Activated T-cell treated with anti-CD3 and anti-CD28 coated beads, Interleukin-2, amount 50 U/mL, for 72 hours (primary cell): ENCODE results near the gene HHIPL1. TPM values are rescaled to one million over a fixed set of nuclear protein-coding genes. Genes with fewer than 3 reads are reported as not detected.
"Not testable (repeated sequence)": the region's sequence is repeated elsewhere in the genome, so short reads cannot be mapped to it uniquely, and the experiment has no call there.

Source experiments
- ATAC-seq, 2 donors: fragments of 150-1000 bp; cut with Tn5 transposase; replicated peaks in 1 of 2; 2 replicates each; pipeline ENCODE4 v1.10.0; 2021; ENCODE audit warnings: moderate library complexity in 2 of 2, mild to moderate bottlenecking in 1 of 2
- DNase-seq, 2 donors: peaks; one replicate each; pipeline ENCODE4 v3.0.0; 2021 to 2022; ENCODE audit warnings: mixed read lengths in 1 of 2
- H3K27ac Mint-ChIP-seq: one replicate; pipeline ENCODE4 v1.8.0; 2022; ENCODE audit warnings: mild to moderate bottlenecking, moderate library complexity, mixed read lengths
- H3K27me3 Mint-ChIP-seq: one replicate; pipeline ENCODE4 v1.8.0; 2022; ENCODE audit warnings: low read depth, mixed read lengths
- H3K36me3 Mint-ChIP-seq, 2 donors: one replicate each; pipeline ENCODE4 v1.8.0; 2022; ENCODE audit warnings: mixed read lengths in 2 of 2, mild to moderate bottlenecking in 1 of 2; ENCODE audit not compliant: insufficient read depth in 2 of 2
- H3K4me1 Mint-ChIP-seq: one replicate; pipeline ENCODE4 v1.8.0; 2022; ENCODE audit warnings: low read depth, mixed read lengths
- H3K4me3 Mint-ChIP-seq, 2 donors: one replicate each; pipeline ENCODE4 v1.8.0; 2022; ENCODE audit warnings: mild to moderate bottlenecking in 2 of 2, mixed read lengths in 2 of 2, moderate library complexity in 2 of 2
- H3K9me3 Mint-ChIP-seq, 2 donors: one replicate each; pipeline ENCODE4 v1.8.0; 2022; ENCODE audit warnings: mixed read lengths in 2 of 2
- total RNA-seq, 2 donors: library from RNA; stranded (reverse); gene quantifications; one replicate each; pipeline ENCODE4 v1.2.3, GENCODE V29; 2022

The HHIPL1 gene
- total RNA-seq, 2 donors from 2014 or later: 0.39 to 0.58 TPM

DNA sequence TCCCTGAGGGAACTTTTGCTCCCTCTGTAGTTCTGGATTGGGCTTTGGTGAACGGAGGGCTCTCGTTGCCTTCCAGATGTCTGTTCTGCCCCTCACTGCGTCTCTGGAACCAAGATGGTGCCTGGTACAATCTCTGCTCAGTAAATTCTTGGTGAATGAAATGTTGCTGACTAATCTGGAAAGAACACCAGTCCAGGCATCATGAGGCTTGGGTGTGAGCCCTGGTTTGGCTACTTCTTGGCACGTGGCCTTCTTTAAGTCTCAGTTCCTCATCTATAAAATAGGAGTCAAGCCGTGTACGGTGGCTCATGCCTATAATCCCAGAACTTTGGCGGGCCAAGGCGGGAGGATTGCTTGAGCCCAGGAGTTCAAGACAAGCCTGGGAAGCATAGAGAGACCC lies 4.3 kb downstream of the HHIPL1 start:
- Mint-ChIP-seq H3K4me1 (no peaks in the 10 kb centered on the region), H3K27ac (no peak overlapping the region), H3K36me3 (no peaks in the 10 kb centered on the region), H3K27me3 (peaks cover 14% of the 10 kb centered on the region), H3K9me3 (no peaks in the 10 kb centered on the region), H3K4me3 (no peak overlapping the region)
- DNase-seq (no peak), ATAC-seq (no peak)

DNA sequence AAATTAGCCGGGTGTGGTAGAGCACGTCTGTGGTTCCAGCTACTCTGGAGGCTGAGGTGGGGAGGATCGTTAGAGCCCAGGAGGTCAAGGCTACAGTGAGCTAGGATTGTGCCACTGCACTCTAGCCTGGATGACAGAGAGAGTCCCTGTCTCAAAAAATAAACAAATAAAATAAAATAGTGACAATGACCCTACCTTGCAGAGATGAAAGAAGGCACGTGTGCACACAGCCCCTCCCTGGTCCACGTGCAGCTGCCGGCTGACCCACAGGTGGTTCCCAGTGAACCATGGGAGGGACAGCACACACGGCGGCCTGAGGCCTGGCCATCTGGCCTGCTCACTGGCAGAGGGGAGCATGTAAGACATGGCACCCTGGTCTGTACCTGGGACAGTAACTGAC lies 4.7 kb downstream of the HHIPL1 start:
- no peaks in the 10 kb centered on the region for H3K4me1 Mint-ChIP-seq
- H3K9me3 Mint-ChIP-seq: no peaks in the 10 kb centered on the region
- H3K36me3 Mint-ChIP-seq: no peaks in the 10 kb centered on the region
- H3K27ac Mint-ChIP-seq: no peak overlapping the region
- ATAC-seq (no peak), DNase-seq (no peak)
- H3K4me3 Mint-ChIP-seq: no peak overlapping the region
- H3K27me3 Mint-ChIP-seq: peaks cover 14% of the 10 kb centered on the region

DNA sequence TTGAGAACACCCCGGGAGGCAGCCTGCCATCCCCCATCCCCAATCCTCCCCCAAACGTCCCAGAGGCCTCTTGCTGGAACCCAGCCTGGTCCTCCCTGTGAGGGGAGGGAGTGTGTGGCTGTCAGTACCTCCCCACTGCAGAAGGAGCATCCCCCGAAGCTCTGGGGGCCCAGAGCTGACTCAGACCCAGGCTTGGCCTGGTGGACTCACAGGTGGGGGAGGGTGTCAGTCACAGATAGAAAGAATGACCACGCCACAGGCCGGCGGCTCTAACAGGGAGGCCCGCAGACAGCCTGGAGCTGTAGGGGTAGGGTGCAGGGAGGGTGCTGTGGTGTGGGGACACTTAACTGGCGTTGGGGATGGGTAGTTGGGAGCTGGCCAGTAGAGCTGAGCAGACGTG lies 5.3 kb downstream of the HHIPL1 start:
- no peak for ATAC-seq
- H3K27me3 Mint-ChIP-seq: peaks cover 19% of the 10 kb centered on the region
- no peaks in the 10 kb centered on the region for H3K4me1 Mint-ChIP-seq
- no peaks in the 10 kb centered on the region for H3K9me3 Mint-ChIP-seq
- H3K36me3 Mint-ChIP-seq: no peaks in the 10 kb centered on the region
- no peak for DNase-seq
- no peak overlapping the region for H3K27ac Mint-ChIP-seq
- no peak overlapping the region for H3K4me3 Mint-ChIP-seq

DNA sequence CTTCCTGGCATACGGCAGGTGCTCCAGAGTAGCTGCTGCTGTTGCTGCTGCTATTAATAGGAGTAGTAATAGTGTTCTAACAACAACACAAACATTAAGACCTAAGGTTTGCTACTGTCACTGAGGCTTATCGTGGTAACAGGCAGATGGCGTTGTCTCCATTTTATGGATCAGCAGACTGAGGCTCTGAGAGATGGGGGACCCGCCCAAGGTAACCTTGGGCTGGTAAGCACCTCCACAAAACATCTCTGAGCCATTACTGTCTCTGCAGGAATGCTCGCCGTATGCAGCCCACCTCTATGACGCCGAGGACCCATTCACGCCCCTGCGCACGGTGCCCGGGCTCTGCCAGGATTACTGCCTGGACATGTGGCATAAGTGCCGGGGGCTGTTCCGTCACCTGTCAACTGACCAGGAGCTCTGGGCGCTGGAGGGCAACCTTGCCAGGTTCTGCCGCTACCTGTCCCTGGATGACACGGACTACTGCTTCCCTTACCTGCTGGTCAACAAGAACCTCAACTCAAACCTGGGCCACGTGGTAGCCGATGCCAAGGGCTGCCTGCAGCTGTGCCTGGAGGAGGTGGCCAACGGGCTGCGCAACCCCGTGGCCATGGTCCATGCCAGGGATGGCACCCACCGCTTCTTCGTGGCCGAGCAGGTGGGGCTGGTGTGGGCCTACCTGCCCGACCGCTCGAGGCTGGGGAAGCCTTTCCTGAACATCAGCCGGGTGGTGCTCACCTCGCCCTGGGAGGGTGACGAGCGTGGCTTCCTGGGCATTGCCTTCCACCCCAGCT lies 7.2 kb downstream of the HHIPL1 start:
- no peaks in the 10 kb centered on the region for H3K36me3 Mint-ChIP-seq
- H3K4me1 Mint-ChIP-seq: no peaks in the 10 kb centered on the region
- H3K27me3 Mint-ChIP-seq: peaks cover 22% of the 10 kb centered on the region
- no peak for ATAC-seq
- no peaks in the 10 kb centered on the region for H3K9me3 Mint-ChIP-seq
- H3K4me3 Mint-ChIP-seq: no peak overlapping the region
- no peak overlapping the region for H3K27ac Mint-ChIP-seq
- DNase-seq: no peak

DNA sequence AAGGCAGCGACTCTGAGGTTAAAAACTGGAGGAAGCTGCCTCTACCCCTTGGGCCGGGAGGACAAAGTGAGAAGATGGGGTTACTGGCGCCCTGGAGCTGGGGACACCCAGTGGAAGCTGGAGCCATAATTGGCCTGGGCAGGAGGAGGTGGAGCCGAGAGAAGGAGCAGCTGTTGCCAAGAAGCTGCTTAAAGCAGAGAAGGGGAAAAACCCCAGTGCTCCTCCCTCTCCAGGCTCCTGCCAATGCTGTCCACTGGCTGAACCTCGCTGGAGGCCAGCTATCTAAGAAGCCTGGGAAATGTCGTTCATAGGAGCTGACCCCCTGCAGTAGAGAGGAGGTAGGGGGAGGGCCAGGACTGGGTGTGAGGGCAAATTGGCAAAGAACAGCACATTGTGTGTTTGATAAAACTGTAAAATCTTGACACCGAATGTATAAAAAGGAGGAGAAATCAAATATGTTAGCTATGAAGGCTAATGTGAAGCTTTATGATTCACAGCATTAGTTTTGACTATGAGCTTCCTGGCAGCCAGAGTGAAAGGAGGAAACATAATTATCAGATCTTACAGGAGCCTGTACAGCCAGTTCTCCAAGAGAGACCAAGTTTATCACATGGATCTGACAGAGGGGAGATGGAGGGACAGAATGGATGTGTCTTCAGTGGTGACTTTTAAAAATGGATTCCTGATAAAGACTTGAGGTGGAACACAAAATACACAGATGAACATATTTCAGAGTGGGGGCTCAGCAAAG lies 9.5 kb downstream of the HHIPL1 start:
- ATAC-seq (no peak), DNase-seq (no peak)
- H3K27me3 Mint-ChIP-seq: peaks cover 42% of the 10 kb centered on the region
- H3K4me3 Mint-ChIP-seq: no peak overlapping the region
- no peaks in the 10 kb centered on the region for H3K36me3 Mint-ChIP-seq
- no peaks in the 10 kb centered on the region for H3K4me1 Mint-ChIP-seq
- H3K9me3 Mint-ChIP-seq: no peaks in the 10 kb centered on the region
- no peak overlapping the region for H3K27ac Mint-ChIP-seq

DNA sequence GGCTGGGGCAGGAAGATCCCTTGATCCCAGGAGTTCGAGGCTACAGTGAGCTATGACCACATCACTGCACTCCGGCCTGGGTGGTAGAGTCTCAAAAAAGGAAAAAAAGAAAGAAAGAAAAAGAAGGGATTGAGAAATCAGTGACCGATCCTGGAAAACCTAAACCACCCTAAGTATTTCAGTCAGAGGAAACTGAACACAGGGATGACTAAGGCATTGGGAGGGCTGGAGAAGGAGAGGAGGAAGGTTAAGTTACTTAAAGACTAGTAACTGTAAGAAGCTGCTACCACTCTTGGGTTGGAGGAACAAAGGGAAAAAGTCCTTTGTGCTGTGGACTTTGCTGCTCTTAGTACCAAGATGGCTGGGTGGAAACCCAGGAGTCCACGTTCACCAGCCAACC lies 10.6 kb downstream of the HHIPL1 start:
- DNase-seq (no peak), ATAC-seq (no peak)
- no peaks in the 10 kb centered on the region for H3K36me3 Mint-ChIP-seq
- H3K9me3 Mint-ChIP-seq: no peaks in the 10 kb centered on the region
- H3K4me1 Mint-ChIP-seq: peaks cover 5% of the 10 kb centered on the region
- H3K4me3 Mint-ChIP-seq: no peak overlapping the region
- no peak overlapping the region for H3K27ac Mint-ChIP-seq
- peaks cover 49% of the 10 kb centered on the region for H3K27me3 Mint-ChIP-seq

DNA sequence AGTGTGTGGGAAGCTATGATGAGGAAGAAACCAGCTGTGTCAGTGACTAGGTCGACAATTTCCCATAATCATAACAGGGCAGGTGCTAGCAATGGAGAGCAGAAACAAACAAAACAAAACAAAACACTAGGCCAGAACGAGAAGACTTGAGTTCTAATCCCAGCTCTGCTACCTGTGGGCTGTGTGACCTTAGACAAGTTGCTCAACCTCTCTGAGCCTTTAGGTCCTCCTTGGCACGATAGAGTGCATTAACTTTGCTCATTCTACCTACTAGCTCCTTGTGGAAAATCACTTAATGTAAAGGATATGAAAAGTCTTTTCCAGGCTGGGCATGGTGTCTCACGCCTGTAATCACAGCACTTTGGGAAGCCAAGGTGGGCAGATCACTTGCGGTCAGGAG lies 11.2 kb downstream of the HHIPL1 start:
- no peak overlapping the region for H3K4me3 Mint-ChIP-seq
- peaks cover 55% of the 10 kb centered on the region for H3K27me3 Mint-ChIP-seq
- H3K9me3 Mint-ChIP-seq: no peaks in the 10 kb centered on the region
- no peak overlapping the region for H3K27ac Mint-ChIP-seq
- no peak for ATAC-seq
- DNase-seq: no peak
- H3K4me1 Mint-ChIP-seq: peaks cover 5% of the 10 kb centered on the region
- no peaks in the 10 kb centered on the region for H3K36me3 Mint-ChIP-seq

DNA sequence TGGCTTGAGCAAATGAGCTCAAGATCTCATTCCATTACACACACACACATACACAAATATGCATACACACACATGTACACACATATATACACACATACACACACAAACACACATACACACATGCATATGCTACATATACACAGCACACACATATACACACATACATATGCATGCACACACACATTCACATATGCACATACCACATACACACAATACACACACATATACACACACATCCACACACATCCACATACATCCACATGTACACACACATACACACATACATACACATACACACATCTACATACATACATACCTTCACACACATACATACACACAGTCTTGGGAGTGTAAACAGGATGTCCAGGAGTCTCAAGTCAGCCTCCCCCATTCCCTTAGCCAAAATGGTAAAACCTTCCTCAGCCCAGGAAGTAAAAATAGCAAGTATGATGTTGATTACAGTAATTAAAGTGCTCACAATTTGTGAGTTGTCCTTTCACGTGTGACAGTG lies 12.8 kb downstream of the HHIPL1 start:
- Mint-ChIP-seq H3K36me3 (no peaks in the 10 kb centered on the region), H3K27me3 (peaks cover 69% of the 10 kb centered on the region), H3K9me3 (no peaks in the 10 kb centered on the region), H3K4me3 (no peak overlapping the region), H3K4me1 (peaks cover 5% of the 10 kb centered on the region), H3K27ac (no peak overlapping the region)
- DNase-seq (no peak), ATAC-seq (no peak)

DNA sequence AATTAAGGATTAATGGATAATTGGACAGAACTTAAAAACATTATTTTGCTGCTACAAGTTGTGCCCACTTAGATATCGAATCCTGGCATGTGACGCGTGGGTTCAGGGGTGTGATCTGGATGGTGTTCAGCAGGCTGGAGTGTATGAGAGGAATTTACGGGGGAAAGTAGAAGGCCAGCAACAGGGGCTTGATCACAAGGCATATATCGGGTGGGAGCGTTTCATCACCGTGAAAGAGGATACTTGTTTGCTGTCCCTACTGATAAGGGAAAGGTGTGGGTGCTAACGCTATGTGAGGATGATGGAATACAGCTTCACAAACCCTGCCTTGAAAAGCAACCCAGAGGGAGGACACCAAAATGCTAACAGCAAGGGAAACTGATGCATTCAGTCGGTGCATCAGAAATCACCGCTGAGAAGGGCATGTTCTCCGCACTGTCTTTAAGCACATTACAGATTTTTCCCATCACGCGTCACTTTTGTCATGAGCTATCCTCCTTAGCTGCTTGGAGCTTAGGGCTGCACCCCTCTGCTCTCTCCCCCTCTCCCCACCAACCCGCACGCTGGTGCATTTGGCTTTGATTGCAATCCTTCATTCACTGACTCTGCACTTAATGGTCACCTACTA lies 13.4 kb downstream of the HHIPL1 start:
- ATAC-seq (no peak), DNase-seq (no peak)
- Mint-ChIP-seq H3K36me3 (no peaks in the 10 kb centered on the region), H3K27ac (no peak overlapping the region), H3K4me3 (no peak overlapping the region), H3K9me3 (no peaks in the 10 kb centered on the region), H3K27me3 (peaks cover 74% of the 10 kb centered on the region), H3K4me1 (peaks cover 5% of the 10 kb centered on the region)

DNA sequence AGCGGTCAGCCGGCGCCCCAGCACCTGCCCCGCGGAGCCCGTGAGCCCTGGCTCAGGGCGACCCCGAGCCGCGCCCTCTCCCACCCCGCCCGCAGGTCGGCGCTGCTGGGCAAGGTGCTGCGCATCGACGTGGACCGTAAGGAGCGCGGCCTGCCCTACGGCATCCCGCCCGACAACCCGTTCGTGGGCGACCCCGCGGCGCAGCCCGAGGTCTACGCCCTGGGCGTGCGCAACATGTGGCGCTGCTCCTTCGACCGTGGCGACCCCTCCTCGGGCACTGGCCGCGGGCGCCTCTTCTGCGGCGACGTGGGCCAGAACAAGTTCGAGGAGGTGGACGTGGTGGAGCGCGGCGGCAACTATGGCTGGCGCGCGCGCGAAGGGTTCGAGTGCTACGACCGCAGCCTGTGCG lies 14.4 kb downstream of the HHIPL1 start:
- ATAC-seq: peak; percentile 59 to 74
- no peak overlapping the region for H3K27ac Mint-ChIP-seq
- no peaks in the 10 kb centered on the region for H3K9me3 Mint-ChIP-seq
- peak; percentile 19 to 25 for DNase-seq
- peaks cover 5% of the 10 kb centered on the region for H3K4me1 Mint-ChIP-seq
- no peaks in the 10 kb centered on the region for H3K36me3 Mint-ChIP-seq
- peaks cover 74% of the 10 kb centered on the region for H3K27me3 Mint-ChIP-seq
- H3K4me3 Mint-ChIP-seq: no peak overlapping the region

DNA sequence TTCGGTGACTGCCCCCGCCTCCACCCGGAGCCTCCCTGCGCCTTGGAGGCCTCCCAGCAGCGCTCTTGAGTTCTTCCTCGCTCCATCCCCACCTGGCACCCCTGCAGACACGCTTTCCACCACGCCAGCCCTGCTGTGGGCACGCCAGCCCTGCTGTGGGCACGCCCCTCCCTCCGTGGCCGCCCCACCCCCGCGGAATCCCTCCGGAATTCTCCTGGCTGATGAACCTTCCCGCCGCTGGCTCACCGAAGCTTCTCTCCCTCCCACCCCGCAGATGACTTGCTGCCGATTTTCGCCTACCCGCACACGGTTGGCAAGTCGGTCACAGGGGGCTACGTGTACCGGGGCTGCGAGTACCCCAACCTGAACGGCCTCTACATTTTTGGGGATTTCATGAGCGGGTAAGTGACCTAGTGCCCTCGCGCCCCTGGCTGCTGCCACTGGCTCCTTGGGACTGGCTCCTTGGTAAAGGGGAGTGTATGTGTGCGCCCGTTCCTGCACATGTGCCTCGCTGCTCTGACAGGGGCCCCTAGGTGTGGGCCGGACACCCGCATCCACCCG lies 15.2 kb downstream of the HHIPL1 start:
- peak overlapping the region in 1 of 2 donors; percentile 60 for H3K4me3 Mint-ChIP-seq
- ATAC-seq (no peak), DNase-seq (no peak)
- H3K4me1 Mint-ChIP-seq: peaks cover 5% of the 10 kb centered on the region
- no peak overlapping the region for H3K27ac Mint-ChIP-seq
- no peaks in the 10 kb centered on the region for H3K9me3 Mint-ChIP-seq
- H3K27me3 Mint-ChIP-seq: peaks cover 68% of the 10 kb centered on the region
- no peaks in the 10 kb centered on the region for H3K36me3 Mint-ChIP-seq

DNA sequence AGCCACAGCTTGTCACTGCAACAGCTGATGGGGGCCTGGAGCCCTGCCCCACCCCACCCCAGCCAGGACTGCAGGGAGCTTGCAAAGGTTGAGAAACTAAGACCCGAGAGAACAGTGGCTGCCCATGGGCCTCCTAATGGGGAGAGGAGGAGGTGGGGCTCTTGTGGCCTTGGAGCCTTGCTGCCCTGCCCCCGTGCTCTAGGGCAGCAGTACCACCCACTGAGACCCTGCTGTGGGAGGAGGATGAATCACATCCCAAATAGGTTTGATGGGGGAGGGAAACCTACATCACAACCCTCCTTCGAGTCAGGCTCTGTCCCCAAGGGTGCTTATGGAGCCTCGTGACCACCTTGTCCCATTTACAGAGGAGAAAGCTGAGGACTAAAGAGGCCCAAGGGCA lies 15.9 kb downstream of the HHIPL1 start:
- DNase-seq: no peak
- Mint-ChIP-seq H3K4me1 (peaks cover 5% of the 10 kb centered on the region), H3K27me3 (peaks cover 61% of the 10 kb centered on the region), H3K27ac (no peak overlapping the region), H3K36me3 (no peaks in the 10 kb centered on the region), H3K9me3 (no peaks in the 10 kb centered on the region), H3K4me3 (no peak overlapping the region)
- ATAC-seq: no peak

DNA sequence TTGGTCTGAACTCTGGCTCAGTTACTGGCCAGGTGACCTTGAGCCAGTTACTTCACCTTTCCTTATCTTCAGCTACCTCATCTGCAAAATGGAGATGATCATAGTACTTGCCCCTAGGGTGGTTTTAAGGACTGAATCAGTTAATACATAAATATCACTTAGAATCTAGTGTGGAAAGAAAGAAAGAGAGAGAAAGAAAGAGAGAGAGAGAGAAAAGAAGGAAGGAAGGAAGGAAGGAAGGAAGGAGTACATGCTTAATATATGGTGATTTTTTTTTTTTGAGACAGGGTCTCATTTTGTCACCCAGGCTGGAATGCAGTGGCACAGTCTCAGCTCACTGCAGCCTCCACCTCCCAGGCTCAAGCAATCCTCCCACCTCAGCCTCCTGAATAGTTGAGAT lies 16.3 kb downstream of the HHIPL1 start:
- not testable (repeated sequence) for H3K27ac Mint-ChIP-seq, H3K4me1 Mint-ChIP-seq, DNase-seq, ATAC-seq, H3K9me3 Mint-ChIP-seq, H3K36me3 Mint-ChIP-seq, H3K4me3 Mint-ChIP-seq
- H3K27me3 Mint-ChIP-seq: peaks cover 56% of the 10 kb centered on the region
